Measurements from ENCODE around the gene ABCB9. TPM values are rescaled to one million over a fixed set of nuclear protein-coding genes. Genes with fewer than 3 reads are reported as not detected.

Gene ABCB9
- total RNA-seq, 4 donors from 2014 or later = 2.0 to 8.6 (median 6.1) TPM

- DNase-seq = no peak
- H3K9me3 ChIP-seq = no peaks in the 10 kb centered on the region
- no peak overlapping the region for H3K4me3 ChIP-seq
- no peaks in the 10 kb centered on the region for H3K27me3 ChIP-seq
- no peaks in the 10 kb centered on the region for H3K4me1 ChIP-seq
- TF ChIP-seq, protein P1, sequence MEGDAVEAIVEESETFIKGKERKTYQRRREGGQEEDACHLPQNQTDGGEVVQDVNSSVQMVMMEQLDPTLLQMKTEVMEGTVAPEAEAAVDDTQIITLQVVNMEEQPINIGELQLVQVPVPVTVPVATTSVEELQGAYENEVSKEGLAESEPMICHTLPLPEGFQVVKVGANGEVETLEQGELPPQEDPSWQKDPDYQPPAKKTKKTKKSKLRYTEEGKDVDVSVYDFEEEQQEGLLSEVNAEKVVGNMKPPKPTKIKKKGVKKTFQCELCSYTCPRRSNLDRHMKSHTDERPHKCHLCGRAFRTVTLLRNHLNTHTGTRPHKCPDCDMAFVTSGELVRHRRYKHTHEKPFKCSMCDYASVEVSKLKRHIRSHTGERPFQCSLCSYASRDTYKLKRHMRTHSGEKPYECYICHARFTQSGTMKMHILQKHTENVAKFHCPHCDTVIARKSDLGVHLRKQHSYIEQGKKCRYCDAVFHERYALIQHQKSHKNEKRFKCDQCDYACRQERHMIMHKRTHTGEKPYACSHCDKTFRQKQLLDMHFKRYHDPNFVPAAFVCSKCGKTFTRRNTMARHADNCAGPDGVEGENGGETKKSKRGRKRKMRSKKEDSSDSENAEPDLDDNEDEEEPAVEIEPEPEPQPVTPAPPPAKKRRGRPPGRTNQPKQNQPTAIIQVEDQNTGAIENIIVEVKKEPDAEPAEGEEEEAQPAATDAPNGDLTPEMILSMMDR (IDR thresholded peaks at IDR 0.05) = no peak
- no peak for TF ChIP-seq POLR2A (IDR thresholded peaks at IDR 0.05)
- no peak overlapping the region for H3K27ac ChIP-seq
- no peaks in the 10 kb centered on the region for H3K36me3 ChIP-seq
- intact Hi-C loops (cut with DNase I; ENCODE audit: low total_unique reads) = no loop called here
These were observed 24.3 kb upstream of the ABCB9 start for GRCh38 chr12:122990561-122990960.

DNA sequence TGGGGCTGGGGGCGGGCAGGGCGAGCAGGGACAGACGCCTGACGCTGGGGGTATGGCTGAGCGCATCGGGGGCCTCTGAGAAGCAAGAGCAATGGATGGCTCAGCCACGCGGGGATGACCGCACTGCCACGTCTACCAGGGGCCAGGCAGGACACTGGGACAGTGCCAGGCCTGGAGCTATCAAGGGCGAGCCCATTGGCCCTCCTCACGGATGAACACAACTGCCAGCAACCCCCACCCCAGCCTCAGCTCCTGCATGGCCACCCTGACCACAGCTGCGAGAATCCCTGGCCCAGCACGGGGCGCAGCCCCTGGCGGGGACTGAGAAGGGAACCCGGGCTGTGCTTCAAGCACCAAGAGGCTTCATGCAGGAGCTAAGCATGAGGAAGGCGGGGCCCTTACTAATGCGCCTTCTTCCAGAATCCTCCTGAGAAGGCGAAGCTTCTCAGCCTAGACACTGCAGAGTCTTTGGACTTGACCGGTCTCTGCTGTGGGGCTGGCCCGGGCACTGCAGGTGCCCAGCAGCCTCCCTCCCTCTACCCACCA is 23.7 kb upstream of the ABCB9 start:
- Histone ChIP-seq H3K36me3 (no peaks in the 10 kb centered on the region), H3K9me3 (no peaks in the 10 kb centered on the region), H3K27me3 (no peaks in the 10 kb centered on the region), H3K27ac (no peak overlapping the region), H3K4me1 (peaks cover 0 to 3% of the 10 kb centered on the region in 2 donors), H3K4me3 (no peak overlapping the region)
- TF ChIP-seq, protein P1 (IDR thresholded peaks at IDR 0.05) = no peak
- TF ChIP-seq POLR2A (IDR thresholded peaks at IDR 0.05) = no peak
- intact Hi-C loops (cut with DNase I; ENCODE audit: low total_unique reads) = no loop called here
- DNase-seq = no peak

DNA sequence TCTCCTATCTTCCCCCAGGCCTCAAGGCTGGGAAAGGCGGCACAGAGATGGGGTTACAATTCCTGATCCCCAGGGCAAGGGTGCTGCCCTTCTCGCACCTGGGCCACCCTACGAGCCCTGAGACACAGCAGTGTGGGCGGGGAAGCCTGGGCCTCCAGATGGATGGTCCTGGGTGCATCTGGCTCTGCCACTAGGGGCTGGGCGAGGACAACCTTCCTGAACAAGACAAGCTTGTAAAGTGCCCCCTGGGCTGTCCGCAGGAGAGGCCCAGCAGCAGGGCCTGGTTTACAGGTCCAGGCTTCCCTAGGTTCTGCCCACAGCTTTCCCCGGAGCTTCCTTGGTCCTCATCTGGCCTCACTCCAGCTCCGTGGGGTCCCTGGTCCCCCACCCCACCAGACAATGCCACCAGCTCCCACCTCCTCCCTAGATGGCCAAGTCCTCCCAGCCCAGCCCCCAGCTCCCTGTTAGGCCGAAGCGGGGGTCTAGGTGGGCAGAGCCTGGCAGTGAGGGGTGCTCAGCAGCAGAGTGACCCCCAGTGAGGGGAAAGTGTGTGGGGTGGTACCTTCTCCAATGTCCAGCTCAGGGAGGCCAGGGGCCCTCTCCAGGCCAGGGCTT is 23.1 kb upstream of the ABCB9 start:
- intact Hi-C loops (cut with DNase I; ENCODE audit: low total_unique reads) = no loop called here
- Histone ChIP-seq H3K27me3 (no peaks in the 10 kb centered on the region), H3K36me3 (no peaks in the 10 kb centered on the region), H3K27ac (no peak overlapping the region), H3K4me3 (no peak overlapping the region), H3K9me3 (no peaks in the 10 kb centered on the region), H3K4me1 (peaks cover 0 to 9% of the 10 kb centered on the region in 2 donors)
- no peak for DNase-seq
- TF ChIP-seq POLR2A (IDR thresholded peaks at IDR 0.05) = no peak
- TF ChIP-seq, protein P1 (IDR thresholded peaks at IDR 0.05) = no peak

DNA sequence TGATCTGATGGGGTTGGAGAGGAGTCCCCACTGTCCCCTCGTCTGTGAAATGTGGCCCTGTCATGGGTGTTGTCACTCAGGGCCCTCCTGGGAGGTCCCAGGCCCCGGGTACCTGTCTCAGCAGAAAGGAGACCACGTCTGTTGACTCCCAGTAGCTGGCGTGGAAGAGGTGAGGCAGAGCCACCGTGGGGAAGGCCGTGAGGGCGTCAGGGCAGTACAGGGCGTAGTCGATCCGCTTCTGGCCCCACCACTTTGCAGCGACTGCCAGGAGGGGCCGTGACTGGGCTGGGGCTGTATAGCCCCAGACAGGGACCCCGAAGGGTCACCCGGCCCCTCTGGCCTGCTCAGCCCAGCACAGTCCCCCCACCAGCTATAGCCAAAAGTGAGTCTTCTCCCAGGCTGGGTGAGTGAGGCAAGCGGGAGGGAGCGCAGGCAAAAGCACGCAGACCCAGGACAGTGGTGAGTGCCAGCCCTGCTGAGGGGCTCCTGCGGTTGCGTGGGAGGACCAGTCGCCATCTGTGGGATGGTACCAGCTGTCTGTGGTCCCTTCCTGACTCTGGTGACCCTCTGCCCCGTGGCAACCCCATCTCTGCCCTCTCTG is 22.4 kb upstream of the ABCB9 start:
- no peaks in the 10 kb centered on the region for H3K27me3 ChIP-seq
- no peak overlapping the region for H3K4me3 ChIP-seq
- no peak for DNase-seq
- H3K27ac ChIP-seq = no peak overlapping the region
- TF ChIP-seq, protein P1 (IDR thresholded peaks at IDR 0.05) = no peak
- no peak for TF ChIP-seq POLR2A (IDR thresholded peaks at IDR 0.05)
- H3K4me1 ChIP-seq = peaks cover 0 to 14% of the 10 kb centered on the region in 2 donors
- intact Hi-C loops (cut with DNase I; ENCODE audit: low total_unique reads) = no loop called here
- no peaks in the 10 kb centered on the region for H3K36me3 ChIP-seq
- no peaks in the 10 kb centered on the region for H3K9me3 ChIP-seq

DNA sequence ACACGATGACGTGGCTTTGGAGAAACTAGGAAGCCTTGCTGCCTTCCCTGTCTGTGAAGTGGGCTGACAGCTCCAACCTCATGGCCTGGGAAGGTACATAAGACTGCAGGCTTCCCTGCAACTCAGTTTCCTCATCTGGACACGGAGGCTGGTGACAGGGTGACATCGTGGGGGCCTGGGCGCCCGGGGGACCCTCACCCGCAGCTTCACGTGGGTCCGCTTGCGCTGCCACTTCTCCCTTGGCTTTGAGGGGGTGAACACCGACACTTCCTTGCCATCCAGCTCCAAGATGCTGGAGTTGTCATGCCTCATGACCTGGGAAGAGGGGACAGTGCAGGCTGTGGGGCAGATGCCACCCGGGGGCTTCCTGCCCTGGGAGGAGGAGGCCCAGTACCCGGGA is 21.8 kb upstream of the ABCB9 start:
- no peaks in the 10 kb centered on the region for H3K9me3 ChIP-seq
- H3K4me1 ChIP-seq = peaks cover 0 to 14% of the 10 kb centered on the region in 2 donors
- H3K27ac ChIP-seq = no peak overlapping the region
- TF ChIP-seq, protein P1 (IDR thresholded peaks at IDR 0.05) = no peak
- TF ChIP-seq POLR2A (IDR thresholded peaks at IDR 0.05) = no peak
- H3K4me3 ChIP-seq = no peak overlapping the region
- no peaks in the 10 kb centered on the region for H3K27me3 ChIP-seq
- no peaks in the 10 kb centered on the region for H3K36me3 ChIP-seq
- intact Hi-C loops (cut with DNase I; ENCODE audit: low total_unique reads) = no loop called here
- no peak for DNase-seq

Measured in uterus (tissue), 4 donors.